ENCODE data around the gene RNU6-9.
A peak's percentile ranks its signal among the peaks of the same experiment; 100 is the strongest.
"Not testable (repeated sequence)": the region's sequence is repeated elsewhere in the genome, so short reads cannot be mapped to it uniquely, and the experiment has no call there.

The RNU6-9 gene

GRCh38 chr19:861756-862580 is 31.3 kb upstream of the RNU6-9 start:
- DNase-seq (ENCODE audit: low read depth), result peak; percentile 66

GRCh38 chr19:862581-863314 is 30.5 kb upstream of the RNU6-9 start:
- peak; percentile 74 for DNase-seq (ENCODE audit: low read depth)

DNA sequence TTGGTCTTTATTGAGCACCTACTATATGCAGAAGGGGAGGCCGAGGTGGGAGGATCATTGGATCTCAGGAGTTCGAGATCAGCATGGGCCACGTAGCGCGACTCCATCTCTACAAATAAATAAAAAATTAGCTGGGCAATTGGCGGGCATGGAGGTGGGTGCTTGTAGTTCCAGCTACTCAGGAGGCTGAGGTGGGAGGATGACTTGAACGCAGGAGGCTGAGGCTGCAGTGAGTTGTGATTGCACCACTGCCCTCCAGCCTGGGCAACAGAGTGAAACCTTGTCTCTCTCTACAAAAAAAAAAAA is 30.0 kb upstream of the RNU6-9 start:
- no peak for DNase-seq (ENCODE audit: low read depth)

GRCh38 chr19:866769-867300 is 26.4 kb upstream of the RNU6-9 start:
- no peak for DNase-seq (ENCODE audit: low read depth)

GRCh38 chr19:867301-867793 is 25.9 kb upstream of the RNU6-9 start:
- DNase-seq (ENCODE audit: low read depth), result no peak

DNA sequence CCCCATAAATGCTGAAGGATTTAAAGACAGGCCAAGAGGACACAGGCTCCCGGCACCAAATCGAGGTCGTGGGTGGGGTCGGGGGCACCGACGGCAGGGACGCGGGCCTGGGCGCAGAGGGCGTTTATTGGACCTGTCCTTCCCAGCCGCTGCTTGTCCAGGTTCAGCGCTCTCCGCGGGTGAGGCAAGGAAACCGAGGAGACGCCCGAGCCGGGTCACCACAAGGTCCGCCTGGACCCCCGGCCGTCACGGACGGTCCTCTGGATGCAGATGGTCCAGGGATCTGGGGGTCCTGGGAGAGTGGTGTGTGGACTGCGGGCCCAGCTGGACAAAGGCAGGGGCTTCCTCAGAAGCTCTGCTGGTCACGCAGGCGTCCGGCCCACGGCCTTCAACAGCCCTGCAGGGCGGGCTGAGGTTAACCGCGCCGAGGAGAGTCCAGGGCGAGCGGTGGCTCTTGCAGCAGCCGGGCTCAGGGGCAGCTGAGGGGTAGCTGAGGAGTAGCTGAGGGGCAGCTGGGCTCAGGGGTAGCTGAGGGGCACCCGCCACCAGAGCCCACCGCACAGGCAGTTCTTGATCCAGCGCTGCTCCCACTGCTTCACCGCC is 25.3 kb upstream of the RNU6-9 start:
- DNase-seq (ENCODE audit: low read depth), result no peak

GRCh38 chr19:868458-869244 is 24.6 kb upstream of the RNU6-9 start:
- DNase-seq (ENCODE audit: low read depth), result no peak

DNA sequence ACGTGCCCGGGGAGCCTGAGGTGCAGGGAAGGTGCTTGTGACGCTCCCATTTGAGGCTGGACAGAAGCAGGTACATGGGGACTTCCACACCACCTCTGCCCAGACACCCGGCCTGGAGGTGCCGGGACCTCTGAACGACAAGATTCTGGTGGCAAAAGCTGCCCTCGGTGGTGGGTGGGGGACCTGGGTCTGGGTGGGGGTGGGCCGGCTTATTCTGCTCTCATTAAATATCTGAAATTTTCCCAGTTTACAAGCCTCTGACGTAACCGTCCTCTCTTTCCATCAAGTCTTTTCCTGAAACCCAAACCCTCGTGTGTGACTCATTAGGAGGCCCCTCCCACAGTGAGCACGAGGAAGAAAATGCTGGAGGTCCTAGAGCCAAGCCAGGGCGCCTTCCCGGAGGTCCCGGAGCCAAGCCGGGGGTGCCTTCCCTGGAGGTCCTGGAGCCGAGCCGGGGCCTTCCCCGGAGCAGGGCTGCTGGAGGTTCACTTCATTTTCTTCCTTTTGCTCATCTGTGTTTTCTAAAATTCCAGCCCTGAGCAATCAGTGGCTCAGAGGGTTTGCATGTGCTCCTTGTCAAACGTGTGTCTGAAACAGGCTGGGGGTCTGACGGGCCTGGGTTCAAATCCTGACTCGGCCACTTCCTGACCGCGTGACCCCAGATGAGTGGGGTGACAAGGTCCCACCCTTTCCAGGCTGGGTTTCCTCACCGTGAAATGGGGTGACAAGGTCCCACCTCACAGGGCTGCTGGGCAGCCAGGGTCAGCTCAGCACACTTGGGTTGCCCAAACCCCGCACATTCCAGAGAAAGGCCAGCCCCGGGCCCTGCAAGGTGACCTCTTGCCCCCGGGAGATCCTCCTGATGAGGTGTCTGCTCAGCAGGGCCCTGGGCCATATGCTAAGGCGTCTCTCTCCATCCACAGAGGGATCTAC is 23.8 kb upstream of the RNU6-9 start:
- DNase-seq (ENCODE audit: low read depth), result no peak

DNA sequence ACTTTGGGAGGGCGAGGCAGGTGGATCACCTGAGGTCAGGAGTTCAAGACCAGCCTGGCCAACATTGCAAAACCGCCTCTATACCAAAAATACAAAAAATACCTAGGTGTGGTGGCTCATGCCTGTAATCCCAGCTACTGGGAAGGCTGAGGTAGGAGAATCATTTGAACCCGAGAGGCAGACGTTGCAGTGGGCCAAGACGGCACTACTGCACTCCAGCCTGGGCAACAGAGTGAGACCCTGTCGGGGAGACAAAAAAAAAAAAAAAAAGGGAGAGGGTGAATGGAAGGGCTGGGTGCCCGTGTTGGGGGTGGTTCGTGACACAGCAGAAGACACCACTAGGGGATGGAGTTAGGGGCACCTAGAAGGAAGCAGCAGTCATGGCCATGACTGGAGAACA is 23.0 kb upstream of the RNU6-9 start:
- DNase-seq (ENCODE audit: low read depth), result no peak

DNA sequence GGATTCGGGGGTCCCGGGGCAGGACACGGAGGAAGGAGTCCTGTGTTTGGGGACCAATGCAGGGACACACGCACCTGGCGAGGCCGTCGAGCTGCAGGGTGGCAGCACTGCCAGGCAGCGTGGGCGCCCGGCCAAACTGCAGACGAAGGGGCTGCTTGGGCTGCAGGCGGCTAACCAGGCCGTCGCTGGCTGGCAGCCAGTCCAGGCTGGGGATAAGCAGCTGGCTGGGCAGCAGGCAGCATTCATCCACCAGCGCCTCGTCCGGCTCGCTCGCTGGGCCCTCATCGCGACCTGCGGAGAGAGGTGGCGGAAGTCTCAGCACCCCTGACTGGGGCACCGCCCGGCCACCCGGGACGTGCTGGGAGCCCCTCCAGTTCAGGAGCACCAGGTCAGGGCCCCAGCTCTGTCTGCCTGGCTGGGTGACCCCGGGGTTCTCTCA is 22.3 kb upstream of the RNU6-9 start:
- no peak for DNase-seq (ENCODE audit: low read depth)

- DNase-seq (ENCODE audit: low read depth), result no peak
Measured at GRCh38 chr19:871446-872265, 21.6 kb upstream of the RNU6-9 start.

DNA sequence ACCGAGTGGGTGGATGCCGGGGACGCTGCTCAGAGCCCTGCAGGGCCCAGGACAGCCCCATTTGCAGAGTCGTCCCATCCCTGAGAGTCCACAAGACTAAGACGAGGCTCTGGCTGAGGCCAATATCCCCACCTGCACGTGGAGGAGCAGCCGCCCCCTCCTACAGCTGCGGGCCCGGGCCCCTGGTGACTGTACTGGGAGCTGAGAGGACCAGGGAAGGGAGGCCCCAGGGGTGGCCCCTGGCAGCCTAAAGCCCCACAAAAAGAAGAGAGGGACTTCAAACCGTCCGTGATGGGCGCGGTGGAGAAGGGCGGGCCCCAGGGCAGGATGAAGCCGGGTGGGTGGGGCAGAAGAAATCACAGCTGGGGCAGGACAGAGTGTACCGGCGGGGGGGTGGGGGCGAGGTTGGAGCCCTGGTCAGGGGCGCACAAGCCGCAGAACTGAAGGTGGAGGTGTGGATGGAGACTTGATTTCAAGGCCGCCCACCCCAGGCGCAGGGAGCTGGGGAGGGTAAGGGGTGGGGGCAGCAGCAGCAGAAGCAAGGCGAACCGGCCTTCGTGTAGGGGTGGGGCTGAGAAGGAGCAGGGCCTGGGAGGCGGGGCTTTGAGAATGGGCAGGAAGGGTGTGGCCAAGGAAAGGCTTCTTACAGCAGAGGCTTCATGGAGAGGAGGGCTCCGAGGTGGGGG is 20.9 kb upstream of the RNU6-9 start:
- DNase-seq (ENCODE audit: low read depth), result peak; percentile 78

DNA sequence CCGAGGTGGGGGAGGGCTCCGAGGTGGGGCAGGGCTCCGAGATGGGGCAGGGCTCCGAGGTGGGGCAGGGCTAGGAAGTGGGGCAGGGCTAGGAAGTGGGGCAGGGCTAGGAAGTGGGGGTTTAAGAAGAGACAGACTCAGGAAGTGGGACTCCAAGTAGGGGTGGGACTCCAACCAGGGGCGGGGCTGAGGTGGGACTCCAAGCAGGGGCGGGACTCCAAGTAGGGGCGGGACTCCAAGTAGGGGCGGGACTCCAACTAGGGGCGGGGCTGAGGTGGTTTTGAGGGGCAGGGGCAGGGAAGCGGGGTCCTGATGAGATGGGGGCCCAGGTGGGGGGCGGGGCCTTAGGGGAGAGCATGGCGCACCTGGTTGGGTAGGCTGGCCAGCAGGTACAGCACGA is 20.2 kb upstream of the RNU6-9 start:
- peak; percentile 64 for DNase-seq (ENCODE audit: low read depth)

GRCh38 chr19:873561-874041 is 19.7 kb upstream of the RNU6-9 start:
- DNase-seq (ENCODE audit: low read depth), result no peak

GRCh38 chr19:875265-875879 is 17.9 kb upstream of the RNU6-9 start:
- no peak for DNase-seq (ENCODE audit: low read depth)

- DNase-seq (ENCODE audit: low read depth), result no peak
Measured at GRCh38 chr19:876089-876488, 17.2 kb upstream of the RNU6-9 start.

DNA sequence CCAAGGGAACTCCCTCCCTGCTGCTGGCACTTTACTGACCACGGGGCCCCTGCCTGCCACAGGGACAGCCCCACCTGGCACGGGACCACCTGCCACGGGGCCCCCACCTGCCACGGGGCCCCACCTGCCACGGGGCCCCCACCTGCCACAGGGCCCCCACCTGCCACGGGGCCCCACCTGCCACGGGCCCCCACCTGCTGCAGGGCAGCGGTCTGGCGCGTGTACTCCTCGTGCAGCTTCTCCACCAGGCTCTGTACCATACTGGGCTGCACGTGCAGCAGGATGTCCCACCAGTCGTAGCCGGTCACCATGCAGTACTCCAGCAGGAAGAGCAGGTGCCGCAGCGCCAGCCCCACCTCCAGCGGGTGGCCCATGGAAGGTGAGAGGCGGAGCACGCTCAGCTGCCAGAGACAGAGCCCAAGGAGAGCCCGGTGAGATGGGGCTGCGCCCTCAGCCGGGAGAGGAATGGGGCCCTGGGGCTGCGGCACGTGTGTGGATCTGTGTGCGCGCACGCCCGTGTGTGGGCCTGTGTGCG is 16.4 kb upstream of the RNU6-9 start:
- DNase-seq (ENCODE audit: low read depth), result no peak

DNA sequence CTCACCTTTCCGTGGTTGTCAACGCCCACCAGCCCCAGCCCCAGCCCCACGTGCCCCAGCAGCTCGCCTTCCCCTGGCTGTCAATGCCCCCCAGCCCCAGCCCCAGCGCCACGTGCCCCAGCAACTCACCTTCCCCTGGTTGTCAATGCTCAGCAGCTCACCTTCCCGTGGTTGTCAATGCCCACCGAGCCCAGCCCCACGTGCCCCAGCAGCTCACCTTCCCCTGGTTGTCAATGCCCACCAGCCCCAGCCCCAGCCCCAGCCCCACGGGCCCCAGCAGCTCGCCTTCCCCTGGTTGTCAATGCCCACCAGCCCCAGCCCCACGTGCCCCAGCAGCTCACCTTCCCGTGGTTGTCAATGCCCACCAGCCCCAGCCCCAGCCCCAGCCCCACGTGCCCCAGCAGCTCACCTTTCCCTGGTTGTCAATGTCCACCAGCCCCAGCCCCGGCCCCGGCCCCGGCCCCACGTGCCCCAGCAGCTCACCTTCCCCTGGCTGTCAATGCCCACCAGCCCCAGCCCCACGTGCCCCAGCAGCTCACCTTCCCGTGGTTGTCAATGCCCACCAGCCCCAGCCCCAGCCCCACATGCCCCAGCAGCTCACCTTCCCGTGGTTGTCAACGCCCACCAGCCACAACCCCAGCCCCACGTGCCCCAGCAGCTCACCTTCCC is 15.2 kb upstream of the RNU6-9 start:
- not testable (repeated sequence) for DNase-seq (ENCODE audit: low read depth)
